Adrenal gland (tissue), 12 donors: ENCODE results near the gene ANO2. TPM values are rescaled to one million over a fixed set of nuclear protein-coding genes. Genes with fewer than 3 reads are reported as not detected.

Source experiments
- DNase-seq, 7 donors: peaks; one replicate each; pipeline ENCODE4 v3.0.0-alpha.2; 2019 to 2020
- H3K27ac ChIP-seq, 5 donors: fragments of 200-600 bp; sonication (generic) in 4 of 5; 1 replicate in 3 of 5; 2 replicates in 2 of 5; pipeline versions ENCODE4 v1.5.1 to v1.8.0; 2016 to 2020; ENCODE audit warnings: mild to moderate bottlenecking in 1 of 5
- H3K27me3 ChIP-seq: fragments of 200-600 bp; 2 replicates; pipeline ENCODE4 v1.8.0; 2021
- H3K36me3 ChIP-seq, 2 donors: fragments of 200-600 bp; replicated peaks in 1 of 2; 1 replicate in 1 of 2; 2 replicates in 1 of 2; pipeline versions ENCODE4 v1.5.1 to v1.8.0; 2018 to 2022
- H3K4me1 ChIP-seq, 2 donors: fragments of 200-600 bp; replicated peaks in 1 of 2; 1 replicate in 1 of 2; 2 replicates in 1 of 2; pipeline versions ENCODE4 v1.5.1 to v1.8.0; 2018 to 2021
- H3K4me3 ChIP-seq, 4 donors: fragments of 200-600 bp; sonication (generic) in 3 of 4; one replicate each; pipeline ENCODE4 v1.5.1; 2016 to 2018
- H3K9me3 ChIP-seq, 3 donors: fragments of 200-600 bp; sonication (generic) in 1 of 3; replicated peaks in 1 of 3; 1 replicate in 2 of 3; 2 replicates in 1 of 3; pipeline versions ENCODE4 v1.5.1 to v1.8.0; 2016 to 2021
- CTCF ChIP-seq, 6 experiments: fragments of 450-650 bp in 4 of 6; fragments of 200-600 bp in 2 of 6; sonication (generic) in 1 of 6; IDR thresholded peaks; 1 replicate in 5 of 6; 2 replicates in 1 of 6; pipeline versions ENCODE4 v1.5.1 to v1.8.0; 2016 to 2021; ENCODE audit warnings: antibody characterized with exemption in 6 of 6, mild to moderate bottlenecking in 2 of 6, moderate library complexity in 1 of 6
- POLR2A ChIP-seq, 2 donors: fragments of 450-650 bp; IDR thresholded peaks; one replicate each; pipeline ENCODE4 v1.6.1; 2017; ENCODE audit warnings: antibody characterized with exemption in 2 of 2, mild to moderate bottlenecking in 2 of 2, moderate library complexity in 1 of 2
- WGBS, 4 donors: extraction: QIAGEN DNeasy Blood & Tissue Kit in 2 of 4; methylation state at CpG; one replicate each; pipeline versions ENCODE4 v1.1.5 to v1.1.7; 2013 to 2017; 5-methylcytosine and 5-hydroxymethylcytosine counted together
- intact Hi-C, 2 donors: fragments of 100-400 bp; cut with DNase I; formaldehyde crosslinking; loops; one replicate each; pipeline versions ENCODE4 v1.14.1 to v1.15.0; 2022 to 2023
- polyA plus RNA-seq, 3 donors: library from polyadenylated mRNA; stranded (reverse); fragments of 200-250 nt in 2 of 3; fragments of 350-450 nt in 1 of 3; fragmentation: Illumina TruSeq in 1 of 3; extraction: RNeasy Lipid Tissue Mini Kit (QIAGEN cat#74804) in 1 of 3; gene quantifications; one replicate each; pipeline ENCODE4 v1.2.3, GENCODE V29; 2013 to 2014
- total RNA-seq, 9 donors: library from RNA; depleted of rRNA in 4 of 9; stranded (reverse); fragments of >200 nt in 4 of 9; fragments of 120-200 nt in 1 of 9; fragmentation: NEBNext Ultra II Directional in 1 of 9; extraction: Animal tissue kit (Norgen Biotek cat#: 25700) in 1 of 9; gene quantifications; one replicate each; pipeline versions ENCODE4 v1.1.0 to v1.2.4, GENCODE V29; 2013 to 2023
- donor health status: healthy with polysubstance abuse.
- donor health status: Bipolar disorder and iron deficiency.
- donor health status: DM: yes; HTN: yes; CAD: no.
- donor health status: DM: no; HTN: no; CAD: no.
- donor health status: DM: no; HTN: no; CAD: no.
- donor health status: DM: yes; HTN: yes; CAD: no.

ANO2 gene
- total and polyA plus RNA-seq, 12 donors: 0.17 to 1.8 (median 0.88) TPM; not detected in 1

- TF ChIP-seq POLR2A (IDR thresholded peaks at IDR 0.05) (no peak), CTCF (IDR thresholded peaks at IDR 0.05) (no peak)
- no peaks in the 10 kb centered on the region for H3K36me3 ChIP-seq
- intact Hi-C loops: no loop called here
Observed at GRCh38 chr12:5522432-5523335, 422.4 kb downstream of the ANO2 start.

DNA sequence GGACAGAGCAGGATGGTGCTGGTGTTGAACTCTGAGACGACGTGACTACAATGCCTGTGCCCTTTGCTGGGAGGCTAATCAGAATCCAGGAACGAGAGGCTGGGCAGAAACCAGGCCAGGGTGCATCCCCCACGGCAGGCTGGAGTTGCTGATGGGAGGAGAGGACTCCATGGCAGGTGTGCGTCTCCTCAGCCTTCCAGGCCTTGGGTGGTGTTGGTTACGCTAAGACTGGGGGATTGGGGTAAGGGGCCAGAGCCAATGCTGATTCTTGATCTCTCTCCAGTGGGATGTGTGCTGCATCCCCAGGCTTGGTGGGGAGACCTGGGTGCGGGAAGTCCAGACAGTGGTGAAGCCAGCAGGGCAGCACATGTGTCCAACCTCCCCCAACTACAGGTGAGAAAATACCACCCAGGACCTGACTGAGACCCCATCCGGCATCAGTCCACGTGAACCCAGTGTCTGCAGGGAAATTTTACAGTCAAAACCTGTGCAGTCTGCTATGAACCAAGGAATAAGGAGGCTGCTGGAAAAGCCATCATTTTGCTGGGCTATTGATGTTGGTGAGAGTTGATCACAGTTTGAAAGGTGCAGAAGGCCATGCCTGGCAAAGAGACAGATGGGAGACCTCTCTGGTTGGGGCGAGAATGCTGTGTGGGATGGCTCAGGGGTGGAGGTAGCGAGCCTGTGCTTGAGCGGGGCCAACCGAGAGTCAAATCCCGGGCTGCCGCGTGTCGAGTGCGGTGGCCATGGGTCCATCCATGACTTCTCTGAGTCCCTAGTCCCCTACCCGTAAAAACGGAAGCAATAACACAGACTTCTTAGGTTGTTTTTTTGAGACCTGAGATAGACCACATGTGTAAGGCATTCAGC lies 423.4 kb downstream of the ANO2 start:
- DNase-seq: no peak
- H3K27ac ChIP-seq: no peak overlapping the region
- no peaks in the 10 kb centered on the region for H3K9me3 ChIP-seq
- no peak overlapping the region for H3K4me3 ChIP-seq
- WGBS, 4 donors: 84 to 92% (median 85%) methylated on average over 17 to 20 of the region's 20 CpGs
- H3K36me3 ChIP-seq: no peaks in the 10 kb centered on the region
- intact Hi-C loops: no loop called here
- no peaks in the 10 kb centered on the region for H3K4me1 ChIP-seq
- H3K27me3 ChIP-seq: no peaks in the 10 kb centered on the region
- no peak for TF ChIP-seq CTCF (IDR thresholded peaks at IDR 0.05)
- TF ChIP-seq POLR2A (IDR thresholded peaks at IDR 0.05): no peak

More at GRCh38 chr12:5522432-5523335, 422.4 kb downstream of the ANO2 start:
- Histone ChIP-seq H3K4me3 (no peak overlapping the region), H3K4me1 (no peaks in the 10 kb centered on the region), H3K9me3 (no peaks in the 10 kb centered on the region), H3K27ac (no peak overlapping the region), H3K27me3 (no peaks in the 10 kb centered on the region)
- no peak for DNase-seq
- WGBS, 4 donors: 79 to 90% (median 84%) methylated on average over 9 to 11 of the region's 11 CpGs

DNA sequence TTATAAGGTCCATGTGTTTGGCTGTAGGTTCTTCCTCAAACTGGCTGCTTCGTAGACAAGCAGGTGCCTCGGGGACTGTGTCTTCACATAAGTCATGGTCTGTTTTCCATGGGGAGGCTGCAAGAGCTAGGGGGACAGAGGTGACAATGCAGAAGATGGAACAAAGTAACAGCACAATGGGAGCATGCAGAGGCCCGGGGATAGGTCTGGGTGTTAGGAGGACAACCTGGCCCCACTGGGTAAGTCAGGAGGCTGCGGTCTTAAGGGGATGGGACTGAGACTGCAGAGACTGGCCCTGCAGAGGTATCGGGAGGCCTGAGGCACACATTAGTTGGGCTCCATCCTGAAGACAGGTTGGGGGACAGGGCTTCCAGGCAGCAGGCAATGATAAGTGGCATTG lies 424.2 kb downstream of the ANO2 start:
- intact Hi-C loops: no loop called here
- Histone ChIP-seq H3K9me3 (no peaks in the 10 kb centered on the region), H3K36me3 (no peaks in the 10 kb centered on the region), H3K27me3 (no peaks in the 10 kb centered on the region), H3K4me3 (no peak overlapping the region), H3K4me1 (no peaks in the 10 kb centered on the region), H3K27ac (no peak overlapping the region)
- WGBS, 4 donors: 81 to 91% (median 86%) methylated on average over 5 of the region's 5 CpGs
- no peak for DNase-seq
- TF ChIP-seq CTCF (IDR thresholded peaks at IDR 0.05): no peak
- TF ChIP-seq POLR2A (IDR thresholded peaks at IDR 0.05): no peak

DNA sequence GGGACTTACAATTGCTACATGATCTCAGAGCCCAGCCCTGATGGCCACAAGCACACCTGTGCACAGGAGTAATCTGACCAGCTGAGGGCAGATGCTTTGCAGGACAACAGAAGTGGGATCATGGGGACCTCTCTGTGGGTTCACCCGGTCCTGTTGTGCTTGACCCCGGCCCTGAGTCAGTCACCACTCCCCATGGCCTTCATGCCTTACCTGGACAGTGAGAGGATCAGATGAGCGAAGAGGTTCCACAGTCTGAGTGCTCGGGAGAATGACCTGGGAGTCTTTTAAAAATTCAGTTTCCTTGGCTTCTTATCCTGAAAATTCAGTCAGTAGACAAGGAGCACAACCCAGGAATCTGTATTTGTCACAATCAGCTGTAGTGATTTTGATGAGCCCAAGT lies 425.0 kb downstream of the ANO2 start:
- intact Hi-C loops: no loop called here

More for the DNA sequence above, 425.0 kb downstream of the ANO2 start:
- TF ChIP-seq POLR2A (IDR thresholded peaks at IDR 0.05) (no peak), CTCF (IDR thresholded peaks at IDR 0.05) (no peak)
- no peaks in the 10 kb centered on the region for H3K9me3 ChIP-seq
- WGBS, 4 donors: 85 to 93% (median 87%) methylated on average over 4 of the region's 4 CpGs
- no peak overlapping the region for H3K27ac ChIP-seq
- H3K27me3 ChIP-seq: no peaks in the 10 kb centered on the region
- H3K4me1 ChIP-seq: no peaks in the 10 kb centered on the region
- H3K4me3 ChIP-seq: no peak overlapping the region
- no peaks in the 10 kb centered on the region for H3K36me3 ChIP-seq
- DNase-seq: no peak
